Astrocyte of the spinal cord (primary cell): ENCODE results near the gene FREM2.

Source experiments
- DNase-seq: peaks from one replicate; pipeline ENCODE4 v3.0.0; 2011; ENCODE audit warnings: low read depth, low spot score
- H3K4me3 ChIP-seq: 2 replicates; pipeline ENCODE4 v1.5.1; 2011; ENCODE audit warnings: low read depth, mild to moderate bottlenecking, low read length, moderate library complexity
- CTCF ChIP-seq: IDR thresholded peaks from 2 replicates; pipeline ENCODE4 v1.5.1; 2012; ENCODE audit warnings: low read depth, mild to moderate bottlenecking, low read length, inconsistent platforms
- in situ Hi-C: cut with HindIII; loops from 2 replicates; pipeline ENCODE4 v1.10.0; 2017; ENCODE audit warnings: low sequenced_read_pairs

The FREM2 gene

GRCh38 chr13:38693641-38694040 is 6.8 kb downstream of the FREM2 start:
- H3K4me3 ChIP-seq, result no peak overlapping the region
- TF ChIP-seq CTCF, result no peak
- in situ Hi-C loops, result no loop called here
- DNase-seq, result no peak

GRCh38 chr13:38697197-38697596 is 10.3 kb downstream of the FREM2 start:
- no peak for TF ChIP-seq CTCF
- no peak overlapping the region for H3K4me3 ChIP-seq
- no peak for DNase-seq
- in situ Hi-C loops, result no loop called here

GRCh38 chr13:38697628-38698333 is 10.9 kb downstream of the FREM2 start:
- DNase-seq, result no peak
- in situ Hi-C loops, result no loop called here
- TF ChIP-seq CTCF, result no peak
- no peak overlapping the region for H3K4me3 ChIP-seq

- in situ Hi-C loops, result no loop called here
- no peak for TF ChIP-seq CTCF
- DNase-seq, result no peak
- H3K4me3 ChIP-seq, result no peak overlapping the region
Measured at GRCh38 chr13:38700051-38700450, 13.2 kb downstream of the FREM2 start.

- no peak for DNase-seq
- no peak overlapping the region for H3K4me3 ChIP-seq
- no peak for TF ChIP-seq CTCF
- in situ Hi-C loops, result no loop called here
Measured at GRCh38 chr13:38702669-38703068, 15.8 kb downstream of the FREM2 start.

- no peak overlapping the region for H3K4me3 ChIP-seq
- in situ Hi-C loops, result no loop called here
- no peak for DNase-seq
- TF ChIP-seq CTCF, result no peak
Measured at GRCh38 chr13:38703255-38703654, 16.4 kb downstream of the FREM2 start.
